Activated CD8-positive, alpha-beta T cell treated with anti-CD3 and anti-CD28 coated beads for 36 hours (primary cell): Measurements from ENCODE around the gene MRPL51. TPM values are rescaled to one million over a fixed set of nuclear protein-coding genes. Genes with fewer than 3 reads are reported as not detected.

Experiments used
- ATAC-seq: fragments of 200-7000 bp; cut with Tn5 transposase; one replicate; pipeline ENCODE4 v1.10.0; 2021; ENCODE audit warnings: mild to moderate bottlenecking, moderate library complexity
- CTCF ChIA-PET: fragments of 350-600 bp; sonication (Branson Sonifier 250); formaldehyde crosslinking; loops from one replicate; lab custom pipeline; 2021; ENCODE audit warnings: antibody characterized with exemption; lab: Charles Lee
- POLR2A ChIA-PET: fragments of 350-600 bp; sonication (Branson Sonifier 250); formaldehyde crosslinking; loops from one replicate; lab custom pipeline; 2021; ENCODE audit warnings: antibody characterized with exemption; lab: Charles Lee
- DNase-seq: peaks from one replicate; pipeline ENCODE4 v3.0.0-alpha.2; 2020
- H3K27ac Mint-ChIP-seq: one replicate; pipeline ENCODE4 v1.8.0; 2021; ENCODE audit warnings: mild to moderate bottlenecking, mixed read lengths
- H3K27me3 Mint-ChIP-seq: one replicate; pipeline ENCODE4 v1.8.0; 2021; ENCODE audit warnings: mixed read lengths
- H3K36me3 Mint-ChIP-seq: one replicate; pipeline ENCODE4 v1.8.0; 2021; ENCODE audit warnings: low read depth, mixed read lengths
- H3K4me1 Mint-ChIP-seq: one replicate; pipeline ENCODE4 v1.8.0; 2021; ENCODE audit warnings: low read depth, mixed read lengths
- H3K4me3 Mint-ChIP-seq: one replicate; pipeline ENCODE4 v1.8.0; 2021; ENCODE audit warnings: mild to moderate bottlenecking, moderate library complexity, mixed read lengths
- H3K9me3 Mint-ChIP-seq: one replicate; pipeline ENCODE4 v1.8.0; 2021; ENCODE audit warnings: mixed read lengths
- intact Hi-C: fragments of 100-400 bp; cut with micrococcal nuclease; formaldehyde crosslinking; loops from one replicate; pipeline ENCODE4 v1.10.0; 2022
- total RNA-seq, 2 experiments: library from RNA; stranded (reverse); gene quantifications; one replicate each; pipeline ENCODE4 v1.2.3, GENCODE V29; 2021
- TF ChIP-seq, protein P1 (sequence below): fragments of 200-600 bp; IDR thresholded peaks from one replicate; pipeline ENCODE4 v1.8.0; 2022; ENCODE audit warnings: antibody characterized with exemption, mild to moderate bottlenecking

MRPL51 gene
- total RNA-seq, 2 experiments from 2014 or later = 230 to 254 TPM

GRCh38 chr12:6444031-6444430 is 49.0 kb downstream of the MRPL51 start:
- intact Hi-C loops = no loop called here
- H3K4me1 Mint-ChIP-seq = peaks cover 55% of the 10 kb centered on the region

DNA sequence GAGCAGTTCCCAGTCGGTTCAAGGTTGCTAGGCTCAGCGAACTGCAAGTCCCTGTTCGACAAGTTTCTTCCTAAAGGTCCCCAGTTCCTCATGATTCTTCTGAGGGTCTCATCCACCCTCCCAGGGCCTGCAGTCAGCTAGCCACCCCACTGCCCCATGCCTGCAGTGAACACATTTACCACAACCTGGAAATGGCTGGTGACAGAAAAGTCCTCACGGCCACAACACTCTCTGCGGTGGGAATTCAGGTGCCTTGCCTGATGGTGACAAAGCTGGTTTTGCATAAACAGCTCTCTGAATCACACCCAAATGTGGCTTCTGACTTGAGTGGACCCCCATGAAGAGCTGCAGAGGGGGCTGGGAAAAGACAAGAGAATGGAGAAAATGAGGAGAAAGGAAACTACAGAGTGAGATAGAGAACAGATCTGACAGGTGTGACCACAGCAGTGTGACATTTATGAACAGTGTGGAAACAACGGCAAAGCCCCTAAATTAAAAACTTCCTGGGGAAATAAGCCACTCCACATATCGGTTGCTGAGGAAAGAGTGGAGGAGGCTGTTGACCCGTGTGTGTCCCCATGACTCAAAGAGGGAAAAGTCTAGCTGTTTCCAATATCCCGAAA is 49.6 kb downstream of the MRPL51 start:
- Mint-ChIP-seq H3K4me3 (peak overlapping the region; percentile 93), H3K27ac (peak overlapping the region; percentile 99), H3K9me3 (no peaks in the 10 kb centered on the region), H3K27me3 (no peaks in the 10 kb centered on the region), H3K36me3 (peaks cover 64% of the 10 kb centered on the region), H3K4me1 (peaks cover 61% of the 10 kb centered on the region)
- intact Hi-C loops = no loop called here
- POLR2A ChIA-PET = interaction anchor here (0.7 to 13.2 kb wide), 16 partner anchors 10 to 516 kb away, joined by 3 to 267 read pairs (median 8); partner anchors contain the start of genes GAPDH, MRPL51, TAPBPL and VAMP1
- ATAC-seq (peak; percentile 68), DNase-seq (peak; percentile 84)
- CTCF ChIA-PET = interaction anchor here (0.8 to 10.2 kb wide), 12 partner anchors 9 to 429 kb away, joined by 3 to 89 read pairs (median 8); partner anchors contain the start of genes SPSB2, TAPBPL and VAMP1
- TF ChIP-seq, protein P1, sequence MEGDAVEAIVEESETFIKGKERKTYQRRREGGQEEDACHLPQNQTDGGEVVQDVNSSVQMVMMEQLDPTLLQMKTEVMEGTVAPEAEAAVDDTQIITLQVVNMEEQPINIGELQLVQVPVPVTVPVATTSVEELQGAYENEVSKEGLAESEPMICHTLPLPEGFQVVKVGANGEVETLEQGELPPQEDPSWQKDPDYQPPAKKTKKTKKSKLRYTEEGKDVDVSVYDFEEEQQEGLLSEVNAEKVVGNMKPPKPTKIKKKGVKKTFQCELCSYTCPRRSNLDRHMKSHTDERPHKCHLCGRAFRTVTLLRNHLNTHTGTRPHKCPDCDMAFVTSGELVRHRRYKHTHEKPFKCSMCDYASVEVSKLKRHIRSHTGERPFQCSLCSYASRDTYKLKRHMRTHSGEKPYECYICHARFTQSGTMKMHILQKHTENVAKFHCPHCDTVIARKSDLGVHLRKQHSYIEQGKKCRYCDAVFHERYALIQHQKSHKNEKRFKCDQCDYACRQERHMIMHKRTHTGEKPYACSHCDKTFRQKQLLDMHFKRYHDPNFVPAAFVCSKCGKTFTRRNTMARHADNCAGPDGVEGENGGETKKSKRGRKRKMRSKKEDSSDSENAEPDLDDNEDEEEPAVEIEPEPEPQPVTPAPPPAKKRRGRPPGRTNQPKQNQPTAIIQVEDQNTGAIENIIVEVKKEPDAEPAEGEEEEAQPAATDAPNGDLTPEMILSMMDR = no peak

More at GRCh38 chr12:6444031-6444430, 49.0 kb downstream of the MRPL51 start:
- peak; percentile 51 for DNase-seq
- ChIA-PET POLR2A (interaction anchor here (0.7 to 13.2 kb wide), 14 partner anchors 10 to 515 kb away, joined by 3 to 267 read pairs (median 10); partner anchors contain the start of genes GAPDH, MRPL51, TAPBPL and VAMP1), CTCF (interaction anchor here (0.8 to 10.2 kb wide), 14 partner anchors 8 to 429 kb away, joined by 3 to 89 read pairs (median 7); partner anchors contain the start of genes SPSB2, TAPBPL and VAMP1)
- TF ChIP-seq, protein P1 = no peak
- peak; percentile 32 for ATAC-seq
- Mint-ChIP-seq H3K36me3 (peaks cover 69% of the 10 kb centered on the region), H3K4me3 (peak overlapping the region; percentile 93), H3K27ac (peak overlapping the region; percentile 99), H3K27me3 (no peaks in the 10 kb centered on the region), H3K9me3 (no peaks in the 10 kb centered on the region)

DNA sequence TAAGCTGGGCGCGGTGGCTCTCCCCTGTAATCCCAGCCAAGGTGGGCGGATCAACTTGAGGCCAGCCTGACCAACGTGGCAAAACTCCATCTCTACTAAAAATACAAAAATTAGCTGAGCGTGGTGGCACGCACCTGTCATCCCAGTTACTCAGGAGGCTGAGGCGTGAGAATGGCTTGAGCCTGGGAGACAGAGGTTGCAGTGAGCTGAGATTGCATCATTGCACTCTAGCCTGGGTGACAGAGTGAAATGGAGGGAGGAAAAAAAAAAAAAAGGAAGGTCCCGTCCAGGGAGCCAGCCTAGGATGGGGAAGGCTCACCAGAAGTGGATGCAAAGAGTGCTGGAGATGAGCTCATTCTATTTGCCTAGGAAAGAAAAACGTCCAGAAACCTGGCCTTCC is 50.2 kb downstream of the MRPL51 start:
- no peak for ATAC-seq
- Mint-ChIP-seq H3K9me3 (no peaks in the 10 kb centered on the region), H3K4me3 (peak overlapping the region; percentile 93), H3K4me1 (peaks cover 60% of the 10 kb centered on the region), H3K27me3 (no peaks in the 10 kb centered on the region), H3K27ac (peak overlapping the region; percentile 99), H3K36me3 (peaks cover 57% of the 10 kb centered on the region)
- TF ChIP-seq, protein P1 = no peak
- CTCF ChIA-PET = interaction anchor here (0.9 to 10.2 kb wide), 11 partner anchors 9 to 430 kb away, joined by 3 to 89 read pairs (median 8); partner anchors contain the start of genes SPSB2, TAPBPL and VAMP1
- POLR2A ChIA-PET = interaction anchor here (0.7 to 13.2 kb wide), 14 partner anchors 9 to 501 kb away, joined by 3 to 267 read pairs (median 10); partner anchors contain the start of genes C12orf57, GAPDH, MRPL51 and RNU7-1
- intact Hi-C loops = no loop called here
- no peak for DNase-seq

Other genes with a start within 250 kb of the MRPL51 start
- gene PLEKHG6, start 182.6 kb downstream of the MRPL51 start, total RNA-seq = not detected
- 10 to 100 TPM; 40.6 TPM for gene TNFRSF1A, start 151.2 kb downstream of the MRPL51 start, total RNA-seq
- 1 to 10 TPM; 2.3 to 3.8 TPM for gene SCNN1A, start 117.7 kb downstream of the MRPL51 start, total RNA-seq
- gene LTBR, start 109.1 kb downstream of the MRPL51 start, total RNA-seq = 1 to 10 TPM; 1.5 to 1.6 TPM
- gene CD27, start 48.3 kb downstream of the MRPL51 start, total RNA-seq = 100 to 1,000 TPM; 160 to 164 TPM
- gene TAPBPL, start 41.2 kb downstream of the MRPL51 start, total RNA-seq = 10 to 100 TPM; 23.3 to 28.0 TPM
- gene VAMP1, start 22.6 kb downstream of the MRPL51 start, total RNA-seq = 10 to 100 TPM; 50.0 to 51.2 TPM
- gene NCAPD2, start 840 bp upstream of the MRPL51 start, total RNA-seq = 100 to 1,000 TPM; 195 to 196 TPM
- gene GAPDH, start 41.3 kb upstream of the MRPL51 start, total RNA-seq = 1,000 to 10,000 TPM; 9,109 to 9,234 TPM
- gene IFFO1, start 62.8 kb upstream of the MRPL51 start, total RNA-seq = 1 to 10 TPM; 7.8 to 8.5 TPM
- 10 to 100 TPM; 87.9 to 89.4 TPM for gene NOP2, start 75.0 kb upstream of the MRPL51 start, total RNA-seq
- gene CHD4, start 114.1 kb upstream of the MRPL51 start, total RNA-seq = 100 to 1,000 TPM; 273 to 277 TPM
- 1 to 10 TPM; 6.6 to 8.1 TPM for gene LPAR5, start 142.7 kb upstream of the MRPL51 start, total RNA-seq
- 1 to 10 TPM; 1.3 to 2.0 TPM for gene ACRBP, start 154.2 kb upstream of the MRPL51 start, total RNA-seq
- 10 to 100 TPM; 16.6 to 16.7 TPM for gene ING4, start 169.9 kb upstream of the MRPL51 start, total RNA-seq
- gene ZNF384, start 196.1 kb upstream of the MRPL51 start, total RNA-seq = 10 to 100 TPM; 55.2 to 56.7 TPM
- not detected for gene PIANP, start 207.6 kb upstream of the MRPL51 start, total RNA-seq
- 10 to 100 TPM; 35.9 to 38.8 TPM for gene COPS7A, start 230.8 kb upstream of the MRPL51 start, total RNA-seq